Anterior cingulate cortex (tissue), 58 donors: ENCODE measurements around the gene RC3H1.
"Not testable (repeated sequence)": the region's sequence is repeated elsewhere in the genome, so short reads cannot be mapped to it uniquely, and the experiment has no call there.

Source experiments
- DNase-seq, 58 donors: peaks; one replicate each; lab custom pipeline; 2025; lab: John Stamatoyannopoulos, UW

RC3H1 gene

DNA sequence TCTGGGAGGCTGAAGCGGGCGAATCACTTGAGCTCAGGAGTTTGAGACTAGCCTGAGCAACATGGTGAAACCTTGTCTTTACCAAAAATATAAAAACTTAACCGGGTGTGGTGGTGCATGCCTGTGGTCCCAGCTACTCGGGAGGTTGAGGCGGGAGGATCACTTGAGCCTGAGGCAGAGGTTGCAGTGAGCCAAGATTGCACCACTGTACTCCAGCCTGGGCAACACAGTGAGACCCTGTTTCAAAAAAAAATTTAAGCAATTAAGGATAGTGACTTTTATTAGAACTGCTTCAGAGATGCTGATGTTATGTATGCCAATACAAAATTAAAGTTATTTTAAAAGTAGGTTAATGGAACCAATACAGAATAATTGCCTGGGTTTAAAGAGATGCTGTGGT is 56.3 kb downstream of the RC3H1 start:
- DNase-seq, result not testable (repeated sequence)

DNA sequence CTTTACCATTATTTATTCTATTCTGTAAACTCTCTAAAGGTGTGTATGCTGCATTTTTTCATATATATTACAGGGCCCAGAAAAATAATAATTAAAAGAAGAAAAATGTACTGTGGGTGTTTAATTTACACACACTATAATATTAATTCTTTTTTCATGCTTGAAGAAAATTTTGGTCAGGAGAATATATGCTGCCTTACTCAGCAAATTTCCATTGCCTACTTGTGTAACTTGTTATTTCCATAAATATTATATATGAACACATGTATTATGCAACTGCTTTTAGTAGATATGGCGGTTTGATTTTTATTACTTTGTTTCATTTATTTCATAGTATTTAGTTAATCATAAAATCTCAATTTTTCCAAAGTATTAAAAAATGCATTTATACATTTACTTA is 58.7 kb downstream of the RC3H1 start:
- no peak for DNase-seq

DNA sequence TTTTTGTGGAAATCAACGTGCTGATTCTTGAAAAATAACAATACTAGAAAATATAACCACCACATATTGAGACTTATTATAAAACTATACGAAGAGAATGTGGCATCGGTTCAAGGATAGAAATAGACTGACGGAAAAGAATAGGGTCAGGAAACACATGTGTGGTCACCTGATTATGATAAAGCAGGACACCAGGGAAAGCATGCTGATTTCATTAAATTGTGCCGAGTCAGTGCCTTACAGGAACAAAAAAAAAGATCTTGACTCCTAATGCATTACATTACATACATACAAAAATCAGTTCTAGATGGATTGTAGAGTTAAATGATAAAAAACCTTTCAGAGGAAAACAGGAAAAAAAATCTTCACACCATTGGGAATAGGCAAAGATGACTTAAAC is 61.5 kb downstream of the RC3H1 start:
- no peak for DNase-seq

- DNase-seq, result no peak
Measured at GRCh38 chr1:173954179-173954578, 68.0 kb downstream of the RC3H1 start.

DNA sequence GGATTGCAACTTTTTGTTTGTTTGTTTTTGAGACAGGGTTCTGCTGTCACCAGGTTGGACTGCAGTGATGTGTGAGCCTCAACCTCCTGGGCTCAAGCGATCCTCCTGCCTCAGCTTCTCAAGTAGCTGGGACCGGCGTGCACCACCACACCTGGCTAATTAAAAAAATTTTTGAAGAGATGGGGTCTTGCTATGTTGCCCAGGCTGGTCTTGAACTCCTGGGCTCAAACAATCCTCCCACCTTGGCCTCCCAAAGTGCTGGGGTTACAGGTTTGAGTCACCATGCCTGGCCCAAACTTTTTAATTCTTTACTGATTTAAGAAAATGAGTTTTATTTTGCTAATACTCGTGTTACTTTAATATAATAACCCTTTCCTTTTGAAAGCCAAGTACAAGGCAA is 73.6 kb downstream of the RC3H1 start:
- no peak for DNase-seq

DNA sequence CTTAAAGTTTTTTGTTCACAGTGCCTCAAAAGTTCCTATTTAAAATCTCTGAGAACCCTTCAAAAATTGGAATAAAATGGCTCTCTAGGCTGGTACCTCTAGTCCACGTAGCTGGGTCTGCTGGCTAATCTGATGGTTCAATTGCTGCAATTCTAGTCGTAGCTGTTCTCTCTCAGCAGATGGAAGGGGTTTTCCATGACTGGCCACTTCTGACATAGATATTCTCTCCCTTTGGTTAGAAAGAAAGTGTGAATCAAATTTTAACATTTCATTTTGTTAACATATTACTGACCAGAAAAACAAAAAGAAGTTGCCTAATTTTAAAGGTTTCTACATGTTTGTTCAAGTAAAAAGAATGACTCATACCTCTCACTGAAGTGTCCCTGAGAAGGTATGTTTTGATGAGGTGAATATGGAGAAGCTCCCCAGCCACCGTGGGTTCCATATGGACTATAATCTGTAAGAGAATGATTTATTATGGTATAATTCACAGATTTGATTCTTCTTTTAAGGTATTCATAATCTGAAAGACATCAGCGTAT is 75.7 kb downstream of the RC3H1 start:
- DNase-seq, result no peak

DNA sequence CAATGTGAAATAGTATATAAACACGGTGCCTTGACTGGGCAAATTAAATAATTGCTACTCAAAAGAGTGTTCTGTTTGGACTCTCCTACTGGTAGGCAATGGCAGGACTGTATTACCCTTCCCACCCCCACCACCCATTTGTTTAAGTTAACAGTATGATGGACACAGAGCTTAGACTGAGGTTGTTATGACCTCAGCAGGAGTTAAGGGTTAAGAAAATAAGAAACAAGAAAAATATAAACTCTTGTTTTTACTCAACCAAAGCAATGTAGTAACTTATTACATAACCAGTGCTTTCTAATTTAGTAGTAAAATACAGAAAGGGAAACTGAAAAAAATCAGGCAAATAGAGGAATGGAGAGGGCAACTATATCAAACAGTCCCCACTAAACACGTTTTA is 85.1 kb downstream of the RC3H1 start:
- DNase-seq, result no peak

DNA sequence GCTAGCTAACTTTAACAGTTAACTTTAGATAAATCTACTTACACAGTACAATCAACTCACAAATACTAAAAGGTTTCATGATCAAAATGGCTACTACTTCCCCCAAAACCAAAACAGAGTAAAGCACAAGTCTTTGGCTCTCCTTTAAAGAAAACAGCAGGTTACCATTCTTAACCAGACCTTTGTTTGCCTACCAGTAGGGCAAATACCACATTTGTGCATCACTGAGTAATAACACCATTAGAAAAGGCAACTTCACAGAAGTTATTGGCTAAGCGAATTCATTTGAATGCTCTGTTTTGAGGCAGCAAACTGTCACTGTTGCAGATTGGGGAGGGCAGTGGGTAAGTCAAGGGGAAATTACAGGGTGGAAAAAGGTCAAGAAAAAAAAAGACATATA is 87.7 kb downstream of the RC3H1 start:
- DNase-seq, result no peak

DNA sequence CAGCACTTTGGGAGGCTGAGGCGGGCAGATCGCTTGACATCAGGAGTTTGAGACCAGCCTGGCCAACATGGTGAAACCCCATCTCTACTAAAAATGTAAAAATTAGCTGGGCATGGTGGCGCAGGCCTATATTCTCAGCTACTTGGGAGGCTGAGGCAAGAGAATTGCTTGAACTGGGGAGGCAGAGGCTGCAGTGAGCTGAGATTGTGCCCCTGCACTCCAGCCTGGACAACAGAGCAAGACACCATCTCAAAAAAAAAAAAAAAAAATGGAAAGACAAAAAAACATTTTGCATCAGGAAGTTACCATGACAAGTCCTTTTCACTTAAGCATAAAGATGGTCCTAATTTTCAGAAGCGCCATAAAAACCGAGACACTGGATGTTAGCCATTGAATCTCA is 91.6 kb downstream of the RC3H1 start:
- DNase-seq, result not testable (repeated sequence)

DNA sequence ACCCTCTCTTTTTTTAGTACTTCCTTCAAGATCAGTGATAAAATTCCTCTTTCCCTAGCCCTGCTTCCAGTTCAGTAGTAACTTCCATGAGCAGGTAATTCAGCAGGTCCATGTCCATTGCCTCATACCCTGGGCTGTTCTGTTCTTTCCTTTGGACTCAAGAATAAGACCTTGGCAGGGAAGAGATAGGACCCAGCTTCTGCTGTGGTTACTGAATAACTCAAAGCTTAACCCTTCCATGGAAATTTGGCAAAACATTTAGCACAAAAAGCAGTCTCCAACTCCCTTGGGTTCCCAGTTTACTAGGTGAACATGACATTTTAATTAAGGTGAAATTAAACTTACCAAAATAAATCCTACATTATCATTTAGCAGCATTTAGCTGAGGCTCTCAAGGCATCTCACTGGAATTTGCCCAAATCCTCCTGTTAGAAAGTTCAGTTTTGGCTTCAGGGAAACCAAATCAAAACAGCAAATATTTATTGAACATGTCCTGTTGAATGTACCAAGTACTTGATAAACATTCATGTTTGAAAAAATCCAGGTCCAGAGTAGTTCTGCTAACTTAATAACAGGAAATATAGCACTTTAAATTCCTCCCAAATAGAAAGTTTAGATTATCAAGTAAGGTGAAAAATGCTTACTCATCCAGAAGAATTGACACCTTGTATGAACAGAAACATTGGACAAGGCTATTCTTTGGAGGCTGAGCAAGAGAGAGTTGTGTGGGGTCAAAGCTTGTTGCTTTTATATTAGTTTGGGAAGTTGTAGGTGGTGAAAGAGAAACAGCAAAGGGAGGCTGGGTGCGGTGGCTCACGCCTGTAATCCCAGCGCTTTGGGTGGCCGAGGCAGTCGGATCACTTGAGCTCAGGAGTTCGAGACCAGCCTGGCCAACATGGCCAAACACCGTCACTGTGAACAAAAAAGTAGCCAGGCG is 96.6 kb downstream of the RC3H1 start:
- DNase-seq, result no peak

DNA sequence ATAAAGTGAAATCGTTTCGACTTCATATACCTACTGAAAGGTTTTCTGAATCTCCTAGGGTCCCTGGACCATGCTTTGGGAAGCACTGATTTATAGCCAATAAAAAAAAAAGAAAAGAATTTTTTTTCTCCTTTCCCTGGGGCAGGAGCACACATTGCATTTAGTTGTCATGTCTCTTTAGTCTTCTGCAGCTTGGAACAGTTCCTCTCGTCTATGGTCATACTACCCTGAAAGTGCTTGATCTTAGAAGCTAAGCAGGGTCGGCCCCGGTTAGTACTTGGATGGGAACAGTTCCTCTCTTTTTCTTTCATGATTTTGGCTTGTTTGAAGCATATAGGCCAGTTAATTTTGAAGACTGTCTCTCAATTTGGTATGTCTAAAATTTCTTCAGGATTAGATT is 101.3 kb downstream of the RC3H1 start:
- no peak for DNase-seq

GRCh38 chr1:173917635-173918493 is 104.3 kb downstream of the RC3H1 start:
- DNase-seq, result no peak

- DNase-seq, result no peak
Measured at GRCh38 chr1:173917149-173917548, 105.0 kb downstream of the RC3H1 start, which contains the start of gene SERPINC1. TSS of gene SERPINC1 (minus strand) at chr1:173917327. CDS start at chr1:173917259, 68 bp downstream.

DNA sequence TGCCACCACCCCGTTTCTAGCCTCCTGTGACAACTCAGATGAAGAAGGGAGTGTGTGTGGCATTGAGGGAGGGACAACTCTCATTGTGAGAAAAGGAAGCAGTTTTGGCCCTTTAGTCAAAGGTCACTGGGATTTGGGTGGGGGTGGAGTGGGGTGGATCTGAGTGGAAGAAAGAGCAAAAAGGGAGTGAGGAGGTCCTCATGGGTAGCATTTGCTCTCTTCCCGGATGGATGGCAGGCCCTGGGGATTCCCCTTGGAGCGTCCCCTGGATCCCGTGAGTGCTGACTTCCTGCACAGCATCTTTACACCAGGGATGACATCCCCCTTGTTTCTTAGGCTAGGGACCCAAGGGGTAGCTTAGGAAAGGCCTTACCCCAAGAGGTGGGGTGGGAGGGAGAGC is 105.5 kb downstream of the RC3H1 start:
- no peak for DNase-seq

DNA sequence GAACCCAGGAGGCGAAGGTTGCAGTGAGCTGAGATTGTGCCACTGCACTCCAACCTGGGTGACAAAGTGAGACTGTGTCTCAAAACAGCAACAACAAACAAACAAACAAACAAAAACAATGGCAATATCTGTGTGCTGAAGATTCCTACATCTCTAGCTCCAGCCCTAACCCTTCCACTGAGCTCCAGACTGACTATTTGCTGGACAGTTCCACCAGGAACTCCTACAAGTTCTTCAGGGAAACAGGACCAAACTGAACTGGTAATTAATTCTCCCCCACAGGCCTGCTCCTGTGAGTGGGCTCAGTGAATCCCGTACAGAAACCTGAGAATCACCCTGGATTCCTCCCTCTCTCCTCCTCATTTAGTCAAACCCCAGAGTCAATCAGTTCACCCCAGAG is 106.6 kb downstream of the RC3H1 start:
- no peak for DNase-seq

DNA sequence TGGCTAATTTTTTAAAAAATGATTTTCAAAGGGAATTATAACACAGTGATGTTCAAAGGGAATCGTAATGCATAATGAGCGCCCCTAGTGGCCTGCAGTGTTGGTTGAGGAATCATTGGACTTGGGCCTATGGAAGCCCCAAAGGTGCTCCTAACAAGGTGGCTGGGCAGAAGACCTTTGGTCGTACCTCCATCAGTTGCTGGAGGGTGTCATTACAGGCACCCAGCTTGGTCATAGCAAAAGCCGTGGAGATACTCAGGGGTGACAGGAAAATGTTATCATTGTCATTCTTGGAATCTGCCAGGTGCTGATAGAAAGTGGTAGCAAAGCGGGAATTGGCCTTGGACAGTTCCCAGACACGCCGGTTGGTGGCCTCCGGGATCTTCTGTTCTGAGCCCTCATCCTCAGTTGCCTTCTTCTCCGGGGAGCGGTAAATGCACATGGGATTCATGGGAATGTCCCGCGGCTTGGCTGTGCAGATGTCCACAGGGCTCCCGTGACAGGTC is 107.7 kb downstream of the RC3H1 start:
- DNase-seq, result no peak

DNA sequence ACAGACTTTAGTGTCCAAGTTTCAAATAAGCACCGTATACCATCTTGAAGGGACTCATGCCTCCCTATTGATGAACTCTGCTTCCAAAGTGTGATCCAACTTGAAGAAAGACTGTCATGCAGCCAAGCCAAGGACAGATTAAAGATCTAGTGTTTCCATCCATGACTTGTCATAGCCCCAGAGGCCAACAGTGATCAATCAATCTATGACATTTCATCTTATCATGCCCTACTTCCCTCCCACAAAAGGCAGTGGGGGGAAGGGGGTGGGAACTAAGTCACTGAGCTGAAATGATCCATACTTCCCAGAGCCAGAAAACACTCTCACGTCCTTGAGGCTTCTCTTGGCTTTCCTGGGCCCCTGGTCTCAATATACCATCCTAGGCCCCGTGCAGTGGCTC is 109.0 kb downstream of the RC3H1 start:
- DNase-seq, result no peak

- DNase-seq, result no peak
Measured at GRCh38 chr1:173903827-173904531, 118.2 kb downstream of the RC3H1 start.

DNA sequence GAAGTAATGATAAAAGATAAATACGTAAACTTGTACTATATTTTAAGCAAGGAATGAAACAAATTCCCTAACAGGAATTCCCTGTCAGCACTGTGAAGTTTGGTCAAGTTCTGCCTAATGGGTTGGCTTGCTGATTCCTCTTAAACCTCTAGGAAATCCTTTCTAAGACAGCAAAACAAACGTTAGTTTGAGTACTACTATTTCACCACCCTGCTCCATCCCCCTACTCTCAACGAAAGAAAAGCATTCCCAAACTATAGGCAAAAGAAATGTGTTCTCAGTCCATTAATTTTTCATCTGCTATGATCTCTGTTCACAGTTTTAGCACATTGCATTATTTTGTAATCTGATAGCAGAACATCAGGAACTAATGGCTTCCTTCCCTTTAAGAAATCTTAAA is 121.2 kb downstream of the RC3H1 start:
- no peak for DNase-seq

DNA sequence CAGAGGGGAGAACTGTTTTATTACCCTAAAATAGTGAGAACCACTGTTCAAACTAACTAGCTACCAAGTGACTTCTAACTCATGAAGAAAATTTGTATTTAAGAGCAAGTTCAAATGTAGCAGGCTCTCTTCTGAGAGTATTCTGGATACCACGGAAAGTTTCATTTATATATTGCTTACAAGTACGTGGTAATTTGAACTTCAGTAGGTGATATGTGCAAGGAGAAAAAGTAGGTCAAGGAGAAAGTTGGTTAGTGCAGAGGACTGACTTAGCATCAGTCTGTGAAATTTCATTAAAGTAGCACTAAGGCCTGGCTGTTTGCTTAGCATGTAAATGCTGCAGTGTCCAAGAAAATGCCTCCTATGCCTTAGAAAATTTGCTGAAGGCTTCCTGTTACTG is 121.7 kb downstream of the RC3H1 start:
- DNase-seq, result no peak
